IMR-90 (cell line): Measurements from ENCODE around the gene NGEF. TPM values are rescaled to one million over a fixed set of nuclear protein-coding genes. Genes with fewer than 3 reads are reported as not detected.

ENCODE experiments used
- ATAC-seq: fragments of 200-7000 bp; cut with Tn5 transposase; 2 replicates; pipeline ENCODE4 v1.9.1; 2020; ENCODE audit warnings: low read depth, mild to moderate bottlenecking, moderate library complexity
- BruUV-seq: library from RNA; stranded (reverse); fragments of 400-500 nt; replicated peaks from 2 replicates; lab custom pipeline; 2021; lab: Mats Ljungman, UMichigan
- CTCF ChIA-PET: fragments of 300-600 bp; formaldehyde crosslinking; extraction: SDS; loops from one replicate; lab custom pipeline; 2021; ENCODE audit warnings: antibody characterized with exemption; lab: Yijun Ruan, JAX
- POLR2A ChIA-PET: fragments of 300-600 bp; sonication (Branson Sonifier 250); formaldehyde crosslinking; loops from one replicate; lab custom pipeline; 2022; ENCODE audit warnings: antibody characterized with exemption; ENCODE audit not compliant: unreplicated experiment; lab: Charles Lee
- DNase-seq: peaks from one replicate; pipeline ENCODE4 v3.0.0; 2013
- H2AFZ ChIP-seq: replicated peaks from 2 replicates; pipeline ENCODE3; 2013; ENCODE audit warnings: low read length, mild to moderate bottlenecking; ENCODE audit not compliant: poor library complexity
- H2AK5ac ChIP-seq: 2 replicates; pipeline ENCODE4 v1.6.1; 2013; ENCODE audit warnings: low read depth, low read length, inconsistent platforms
- H2AK9ac ChIP-seq: replicated peaks from 2 replicates; pipeline ENCODE3; 2013; ENCODE audit warnings: mild to moderate bottlenecking, low read depth, low read length, moderate library complexity; ENCODE audit not compliant: poor library complexity
- H2BK120ac ChIP-seq: 2 replicates; pipeline ENCODE4 v1.6.1; 2013; ENCODE audit warnings: low read depth, low read length, inconsistent platforms
- H2BK15ac ChIP-seq: 3 replicates; pipeline ENCODE4 v1.6.1; 2013; ENCODE audit warnings: low read depth, low read length, inconsistent platforms
- H2BK20ac ChIP-seq: 2 replicates; pipeline ENCODE4 v1.6.1; 2013; ENCODE audit warnings: low read depth, mild to moderate bottlenecking, inconsistent platforms, low read length, moderate library complexity
- H2BK5ac ChIP-seq: 2 replicates; pipeline ENCODE4 v1.6.1; 2013; ENCODE audit warnings: mild to moderate bottlenecking, low read depth, low read length, inconsistent platforms; ENCODE audit not compliant: poor library complexity, severe bottlenecking
- H3K14ac ChIP-seq: replicated peaks from 2 replicates; pipeline ENCODE4 v1.6.1; 2013; ENCODE audit warnings: low read depth, low read length, inconsistent platforms
- H3K18ac ChIP-seq: 2 replicates; pipeline ENCODE4 v1.6.1; 2013; ENCODE audit warnings: low read depth, low read length, control low read depth
- H3K23ac ChIP-seq: 2 replicates; pipeline ENCODE4 v1.6.1; 2013; ENCODE audit warnings: low read depth, low read length, inconsistent platforms
- H3K27ac ChIP-seq: 2 replicates; pipeline ENCODE4 v1.5.1; 2013; ENCODE audit warnings: mild to moderate bottlenecking, control low read depth, low read length; ENCODE audit not compliant: insufficient read depth
- H3K27me3 ChIP-seq: 2 replicates; pipeline ENCODE4 v1.6.1; 2013; ENCODE audit warnings: low read length; ENCODE audit not compliant: control insufficient read depth, insufficient read depth
- H3K36me3 ChIP-seq: 2 replicates; pipeline ENCODE4 v1.6.1; 2013; ENCODE audit warnings: low read length, mixed read lengths; ENCODE audit not compliant: control insufficient read depth, insufficient read depth
- H3K4ac ChIP-seq: 2 replicates; pipeline ENCODE4 v1.6.1; 2013; ENCODE audit warnings: low read depth, low read length, inconsistent platforms
- H3K4me1 ChIP-seq: 2 replicates; pipeline ENCODE4 v1.6.1; 2013; ENCODE audit warnings: low read length, mixed read lengths; ENCODE audit not compliant: control insufficient read depth, insufficient read depth
- H3K4me2 ChIP-seq: 2 replicates; pipeline ENCODE4 v1.6.1; 2013; ENCODE audit warnings: low read depth, mild to moderate bottlenecking, control low read depth, low read length, moderate library complexity
- H3K4me3 ChIP-seq: 2 replicates; pipeline ENCODE4 v1.5.1; 2013; ENCODE audit warnings: low read depth, mild to moderate bottlenecking, control low read depth, low read length, moderate library complexity; ENCODE audit not compliant: insufficient read depth
- H3K56ac ChIP-seq: 2 replicates; pipeline ENCODE4 v1.6.1; 2013; ENCODE audit warnings: low read length, inconsistent platforms; ENCODE audit not compliant: insufficient read depth; ENCODE audit errors: extremely low read depth
- H3K79me1 ChIP-seq, 2 experiments: 2 replicates each; pipeline ENCODE4 v1.6.1; 2013; ENCODE audit warnings: low read length in 2 of 2, inconsistent platforms in 1 of 2, low read depth in 1 of 2
- H3K9ac ChIP-seq: 2 replicates; pipeline ENCODE4 v1.6.1; 2013; ENCODE audit warnings: low read depth, low read length, control low read depth
- H3K9me1 ChIP-seq: 2 replicates; pipeline ENCODE4 v1.6.1; 2013; ENCODE audit warnings: low read length, inconsistent platforms; ENCODE audit not compliant: insufficient read depth
- H3K9me3 ChIP-seq: 2 replicates; pipeline ENCODE4 v1.6.1; 2013; ENCODE audit warnings: low read length; ENCODE audit not compliant: control insufficient read depth, insufficient read depth
- H4K20me1 ChIP-seq: 2 replicates; pipeline ENCODE4 v1.6.1; 2013; ENCODE audit warnings: low read length, inconsistent platforms; ENCODE audit not compliant: insufficient read depth
- H4K5ac ChIP-seq: 2 replicates; pipeline ENCODE4 v1.6.1; 2013; ENCODE audit warnings: mild to moderate bottlenecking, low read depth, low read length, control low read depth
- H4K8ac ChIP-seq, 2 experiments: 2 replicates each; pipeline ENCODE4 v1.6.1; 2013; ENCODE audit warnings: low read depth in 2 of 2, low read length in 2 of 2, control low read depth in 1 of 2, inconsistent platforms in 1 of 2
- H4K91ac ChIP-seq: 2 replicates; pipeline ENCODE4 v1.6.1; 2013; ENCODE audit warnings: low read depth, low read length, inconsistent platforms; ENCODE audit not compliant: insufficient read depth
- BHLHE40 ChIP-seq: fragments of 150-350 bp; IDR thresholded peaks from 2 replicates; pipeline ENCODE4 v1.6.1; 2016; ENCODE audit warnings: mild to moderate bottlenecking, low read depth, low read length
- CEBPB ChIP-seq: IDR thresholded peaks from 2 replicates; pipeline ENCODE4 v1.6.1; 2012; ENCODE audit warnings: low read depth, low read length, improper control_type of control experiment
- CHD1 ChIP-seq: IDR thresholded peaks from 2 replicates; pipeline ENCODE4 v1.6.1; 2012; ENCODE audit warnings: low read depth, low read length, improper control_type of control experiment
- CTCF ChIP-seq: conservative IDR thresholded peaks from 2 replicates; pipeline ENCODE4 v1.5.1; 2012; ENCODE audit warnings: mild to moderate bottlenecking, low read depth, low read length, improper control_type of control experiment
- ELK1 ChIP-seq: fragments of 150-350 bp; IDR thresholded peaks from 2 replicates; pipeline ENCODE4 v1.6.1; 2016; ENCODE audit warnings: low read depth, mild to moderate bottlenecking, low read length, moderate library complexity, borderline replicate concordance
- FOS ChIP-seq: fragments of 150-350 bp; IDR thresholded peaks from 2 replicates; pipeline ENCODE4 v1.6.1; 2016; ENCODE audit warnings: low read depth, low read length
- MAFK ChIP-seq: IDR thresholded peaks from 2 replicates; pipeline ENCODE4 v1.6.1; 2012; ENCODE audit warnings: low read depth, low read length, improper control_type of control experiment
- MAZ ChIP-seq: IDR thresholded peaks from 2 replicates; pipeline ENCODE4 v1.6.1; 2012; ENCODE audit warnings: low read depth, mild to moderate bottlenecking, low read length, improper control_type of control experiment, moderate library complexity, borderline replicate concordance
- MXI1 ChIP-seq: IDR thresholded peaks from 2 replicates; pipeline ENCODE4 v1.6.1; 2012; ENCODE audit warnings: low read depth, mild to moderate bottlenecking, low read length, moderate library complexity, borderline replicate concordance
- NFE2L2 ChIP-seq: fragments of 150-350 bp; IDR thresholded peaks from 2 replicates; pipeline ENCODE4 v1.6.1; 2016; ENCODE audit warnings: low read depth, mild to moderate bottlenecking, low read length
- POLR2A ChIP-seq: IDR thresholded peaks from 2 replicates; pipeline ENCODE4 v1.6.1; 2012; ENCODE audit warnings: mild to moderate bottlenecking, low read depth, low read length
- RAD21 ChIP-seq: IDR thresholded peaks from 2 replicates; pipeline ENCODE4 v1.6.1; 2012; ENCODE audit warnings: low read length, improper control_type of control experiment
- RCOR1 ChIP-seq: IDR thresholded peaks from 2 replicates; pipeline ENCODE4 v1.6.1; 2012; ENCODE audit warnings: mild to moderate bottlenecking, low read length, improper control_type of control experiment; ENCODE audit not compliant: insufficient replicate concordance
- RFX5 ChIP-seq: IDR thresholded peaks from 2 replicates; pipeline ENCODE4 v1.8.0; 2012; ENCODE audit warnings: low read depth, mild to moderate bottlenecking, low read length, moderate library complexity
- SMC3 ChIP-seq: fragments of 150-350 bp; IDR thresholded peaks from 2 replicates; pipeline ENCODE4 v1.6.1; 2016; ENCODE audit warnings: low read depth, mild to moderate bottlenecking, antibody characterized with exemption, low read length, moderate library complexity
- USF2 ChIP-seq: fragments of 150-350 bp; IDR thresholded peaks from 2 replicates; pipeline ENCODE4 v1.6.1; 2017; ENCODE audit warnings: mild to moderate bottlenecking, antibody characterized with exemption, low read length, low read depth
- WGBS, 2 experiments: methylation state at CpG; one replicate each; pipeline versions ENCODE4 v1.1.5 to v1.1.7; 2013; ENCODE audit warnings: missing lambda C conversion rate in 2 of 2; ENCODE audit not compliant: insufficient read length in 1 of 2; ENCODE audit errors: extremely low coverage in 2 of 2; 5-methylcytosine and 5-hydroxymethylcytosine counted together
- dilution Hi-C: fragments of 300-500 bp; cut with HindIII; formaldehyde crosslinking; loops from one replicate; pipeline ENCODE4 v1.14.3; 2018; ENCODE audit warnings: low sequenced_read_pairs; ENCODE audit not compliant: unreplicated experiment
- in situ Hi-C: fragments of 300-500 bp; cut with MboI; formaldehyde crosslinking; loops from 3 replicates; pipeline ENCODE4 v1.14.3; 2019; ENCODE audit warnings: low sequenced_read_pairs, inconsistent platforms, mixed read lengths
- intact Hi-C: fragments of 100-400 bp; cut with micrococcal nuclease; formaldehyde crosslinking; loops from 2 replicates; pipeline ENCODE4 v1.10.0; 2022
- polyA plus RNA-seq, 3 experiments: library from polyadenylated mRNA; depleted of rRNA; stranded (reverse); fragments of >200 nt; gene quantifications; 2 replicates each; pipeline ENCODE4 v1.2.3, GENCODE V29; 2012; ENCODE audit warnings: low replicate concordance in 1 of 3
- total RNA-seq: library from RNA; depleted of rRNA; stranded (reverse); fragments of >200 nt; gene quantifications from 2 replicates; pipeline ENCODE4 v1.2.3, GENCODE V29; 2012

The NGEF gene
- total and polyA plus RNA-seq, 2 of the 4 experiments (the other 2 are of a cell fraction), result 1.1 to 1.7 TPM

GRCh38 chr2:233056961-233057605, 44.0 kb upstream of the NGEF start:
- Histone ChIP-seq H4K20me1 (no peaks in the 10 kb centered on the region), H3K4ac (no peak overlapping the region), H3K9me3 (no peaks in the 10 kb centered on the region), H3K14ac (no peak overlapping the region), H4K5ac (no peak overlapping the region), H2BK120ac (no peak overlapping the region), H3K4me1 (peaks cover 4% of the 10 kb centered on the region; the same call in 1 of the 2 replicates), H2BK20ac (no peak overlapping the region), H2BK5ac (no peak overlapping the region), H2BK15ac (no peak overlapping the region), H3K79me1 (no peaks in the 10 kb centered on the region), H3K18ac (no peak overlapping the region), H4K91ac (no peak overlapping the region), H3K4me2 (no peak overlapping the region), H3K4me3 (no peak overlapping the region), H3K27me3 (peaks cover 11% of the 10 kb centered on the region), H3K23ac (no peak overlapping the region), H2AK9ac (no peak overlapping the region), H3K9me1 (no peaks in the 10 kb centered on the region), H3K56ac (no peak overlapping the region), H2AK5ac (no peak overlapping the region), H3K27ac (no peak overlapping the region), H2AFZ (no peak overlapping the region), H3K9ac (no peak overlapping the region), H3K36me3 (no peaks in the 10 kb centered on the region), H4K8ac (no peak overlapping the region)
- ChIA-PET POLR2A (no interaction called here), CTCF (interaction anchor here (0.7 kb wide), 1 partner anchor 183 kb away, joined by 3 read pairs; no protein-coding TSS in a partner anchor)
- no peak for TF ChIP-seq CEBPB
- TF ChIP-seq MXI1, result no peak
- TF ChIP-seq RAD21, result no peak
- no peak for TF ChIP-seq USF2
- no peak for TF ChIP-seq ELK1
- TF ChIP-seq CTCF, result no peak
- TF ChIP-seq POLR2A, result no peak
- TF ChIP-seq CHD1, result no peak
- TF ChIP-seq MAZ, result no peak
- TF ChIP-seq MAFK, result no peak
- no peak for TF ChIP-seq RFX5
- TF ChIP-seq BHLHE40, result no peak
- TF ChIP-seq NFE2L2, result no peak
- no peak for TF ChIP-seq SMC3
- TF ChIP-seq FOS, result no peak
- no peak for TF ChIP-seq RCOR1
- in situ Hi-C loops (loop anchor here (10.0 kb wide), 1 partner anchor 202 kb away; no protein-coding TSS in a partner anchor), dilution Hi-C loops (no loop called here), intact Hi-C loops (no loop called here)
- ATAC-seq (no peak), DNase-seq (no peak)
- BruUV-seq, result no TSS peak
- WGBS, 2 experiments, result 64% methylated on average over 5 of the region's 6 CpGs; no CpG with 5 or more reads in 1 of the 2 experiments
